ENCODE measurements around the gene AREL1.
"Not testable (repeated sequence)": the region's sequence is repeated elsewhere in the genome, so short reads cannot be mapped to it uniquely, and the experiment has no call there.

Gene AREL1

DNA sequence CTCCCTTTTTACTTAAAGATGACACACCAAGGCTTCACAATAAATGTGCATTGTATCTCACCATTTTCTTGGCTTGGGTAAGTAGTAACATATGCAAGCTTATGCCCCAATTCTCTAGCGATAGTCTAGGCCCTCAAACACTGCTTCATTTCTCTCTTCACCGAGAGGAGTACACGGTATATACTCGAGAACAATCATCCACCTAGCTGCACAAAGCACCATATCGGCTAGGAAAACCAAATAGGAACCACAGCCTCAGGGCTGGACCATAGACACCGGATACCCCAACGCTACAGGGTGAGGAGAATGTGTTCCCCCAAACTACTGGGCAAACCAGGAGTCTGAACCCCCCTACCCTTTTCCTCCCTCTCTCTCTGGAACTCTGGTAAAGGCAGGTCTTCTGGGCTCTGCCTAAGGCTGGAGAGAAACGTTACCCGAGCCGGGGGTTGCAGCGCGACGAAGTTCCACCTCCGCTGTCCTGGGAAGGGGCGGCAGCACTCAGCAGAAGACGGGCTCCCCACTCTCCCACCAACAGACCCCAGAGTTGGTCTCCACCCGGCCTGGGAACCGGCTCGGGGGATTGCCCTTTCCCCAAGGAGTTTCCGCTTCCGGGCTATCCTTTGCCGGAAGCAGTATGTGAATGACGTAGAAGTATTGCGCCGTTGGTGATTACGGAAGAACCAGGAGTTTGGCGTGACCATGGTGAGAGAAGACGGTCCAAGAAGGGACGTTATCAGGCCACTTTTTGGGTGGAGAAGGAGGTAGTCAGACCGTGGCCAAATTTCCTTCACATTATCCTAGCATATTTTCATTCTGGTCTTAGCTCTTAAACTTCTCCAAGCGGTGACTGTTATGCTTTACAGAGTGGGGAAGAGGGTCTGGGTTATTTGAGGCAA lies at the start of gene AREL1, which contains the start of gene FCF1:
Gene AREL1 (minus strand): TSS at position 582 of the 896 bp plus-strand sequence. CDS start 27,465 bp downstream, outside the sequence.
Gene FCF1 (plus strand): TSS at position 646 of the 896 bp plus-strand sequence. CDS start 54 bp downstream, at position 700.
- DNase-seq (ENCODE audit: low spot score) = peak; percentile 98

DNA sequence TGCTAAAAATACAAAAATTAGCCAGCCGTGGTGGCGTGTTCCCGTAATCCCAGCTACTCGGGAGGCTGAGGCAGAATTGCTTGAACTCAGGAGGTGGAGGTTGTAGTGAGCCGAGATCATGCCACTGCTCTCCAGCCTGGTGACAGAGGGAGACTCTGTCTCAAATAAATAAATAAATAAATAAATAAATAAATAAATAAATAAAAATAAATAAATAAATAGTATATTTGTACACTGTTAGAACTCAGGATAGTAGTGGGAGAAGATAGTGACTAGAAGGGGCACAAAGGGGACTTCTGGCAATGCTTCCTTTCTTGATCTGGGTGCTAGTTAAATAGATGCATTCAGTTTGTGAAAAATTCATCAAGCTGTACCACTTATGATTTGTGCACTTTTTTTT lies 45.6 kb upstream of the AREL1 start:
- DNase-seq (ENCODE audit: low spot score) = not testable (repeated sequence)

GRCh38 chr14:74756326-74756725 lies 43.4 kb upstream of the AREL1 start:
- DNase-seq (ENCODE audit: low spot score) = peak; percentile 57

DNA sequence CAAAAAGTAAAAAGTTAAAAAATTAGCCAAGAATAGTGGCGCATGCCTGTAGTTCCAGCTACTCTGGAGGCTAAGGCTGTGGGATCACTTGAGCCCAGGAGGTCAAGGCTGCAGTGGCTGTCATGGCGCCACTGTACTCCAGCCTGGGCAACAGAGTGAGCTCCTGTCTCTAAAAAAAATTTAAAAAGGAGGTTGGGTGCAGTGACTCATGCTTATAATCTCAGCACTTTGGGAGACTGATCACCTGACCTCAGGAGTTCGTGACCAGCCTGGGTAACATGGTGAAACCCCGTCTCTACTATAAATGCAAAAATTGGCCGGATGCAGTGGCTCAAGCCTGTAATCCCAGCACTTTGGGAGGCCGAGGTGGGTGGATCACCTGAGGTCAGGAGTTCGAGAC lies 42.0 kb upstream of the AREL1 start:
- DNase-seq (ENCODE audit: low spot score) = no peak

DNA sequence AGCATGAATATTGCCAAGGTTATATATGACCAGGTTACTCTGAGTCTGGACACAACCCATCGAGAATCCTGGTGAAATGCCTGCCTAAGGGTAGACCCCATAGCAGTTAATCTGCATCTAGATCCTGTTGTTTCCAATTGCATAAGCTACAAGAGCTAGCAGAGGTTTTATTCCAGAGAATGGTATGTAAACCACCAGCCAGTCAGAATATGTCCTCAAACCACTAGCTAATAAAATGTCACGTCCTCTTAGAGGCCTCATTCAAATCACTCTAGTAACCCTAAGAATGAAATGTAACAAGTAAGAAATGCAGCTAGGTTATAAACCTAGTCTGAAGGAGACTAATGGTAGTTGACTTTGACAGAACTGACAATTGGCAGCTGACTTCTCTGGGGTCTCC lies 41.3 kb upstream of the AREL1 start:
- DNase-seq (ENCODE audit: low spot score) = no peak

DNA sequence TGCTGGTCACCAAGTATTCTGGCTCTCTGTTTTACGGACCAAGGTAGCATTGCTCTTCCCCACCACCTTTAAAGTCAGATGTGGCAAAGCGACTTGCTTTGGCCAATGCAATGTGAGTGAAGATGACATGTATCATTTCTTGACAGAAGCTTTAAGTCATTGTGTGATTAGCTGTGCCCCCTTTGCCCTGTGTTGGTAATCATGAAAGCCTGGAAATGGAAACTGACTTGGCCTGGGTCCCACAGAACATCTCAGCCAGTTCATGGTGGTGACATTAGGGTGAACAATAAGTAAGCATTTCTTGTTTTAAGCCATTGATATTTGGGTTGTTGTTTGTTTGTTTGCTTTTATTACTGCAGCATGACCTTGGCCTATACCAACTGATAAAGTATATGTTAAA lies 34.4 kb upstream of the AREL1 start:
- no peak for DNase-seq (ENCODE audit: low spot score)

DNA sequence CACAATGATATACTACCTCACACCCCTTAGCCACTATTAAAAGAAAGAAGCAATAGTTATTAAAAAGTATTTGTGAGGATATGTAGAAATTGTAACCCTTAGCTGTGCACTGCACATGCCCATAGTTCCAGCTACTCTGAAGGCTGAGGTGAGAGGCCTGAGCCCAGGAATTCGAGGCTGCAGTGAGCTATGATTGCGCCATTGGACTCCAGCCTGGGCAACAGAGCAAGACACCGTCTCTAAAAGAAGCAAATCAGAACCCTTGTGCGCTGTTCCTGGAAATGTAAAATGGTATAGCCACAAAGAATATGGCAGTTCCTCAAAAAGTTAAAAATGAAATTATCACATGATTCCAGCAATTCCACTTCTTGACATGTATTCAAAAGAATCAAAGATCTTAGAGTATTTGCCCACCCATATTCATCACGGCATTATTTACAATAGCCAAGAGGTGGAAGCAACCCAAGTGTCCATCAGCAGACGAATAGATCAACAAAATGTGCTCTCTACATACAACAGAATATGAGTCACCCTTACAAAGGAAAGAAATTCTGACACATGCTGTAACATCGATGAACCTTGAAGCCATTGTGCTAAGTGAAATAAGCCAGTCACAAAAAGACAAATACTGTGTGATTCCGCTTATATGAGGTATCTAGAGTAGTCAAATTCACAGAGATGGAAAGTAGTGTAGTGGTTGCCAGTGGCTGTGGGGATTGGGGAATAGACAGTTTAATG lies 26.6 kb upstream of the AREL1 start:
- DNase-seq (ENCODE audit: low spot score) = no peak

GRCh38 chr14:74737753-74738325 lies 25.0 kb upstream of the AREL1 start:
- no peak for DNase-seq (ENCODE audit: low spot score)

DNA sequence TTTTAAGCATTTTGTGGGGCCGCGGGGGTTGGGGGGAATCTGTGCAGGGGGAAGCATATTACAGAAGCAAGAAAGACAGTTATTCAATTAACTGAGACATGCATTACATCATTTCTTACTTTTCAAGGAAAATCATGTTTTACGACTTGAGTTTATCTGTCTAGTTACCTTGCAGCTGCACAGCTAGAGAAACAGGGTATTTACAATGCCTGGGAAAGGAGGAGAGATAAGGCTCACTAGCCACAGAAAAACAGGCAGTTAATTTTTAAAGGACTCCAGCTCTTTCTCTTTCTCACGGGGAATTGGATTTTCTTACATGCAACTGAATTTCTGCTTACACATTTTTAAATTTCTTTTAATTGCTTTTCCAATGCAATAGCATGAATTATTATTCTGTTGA lies 22.2 kb upstream of the AREL1 start:
- no peak for DNase-seq (ENCODE audit: low spot score)

DNA sequence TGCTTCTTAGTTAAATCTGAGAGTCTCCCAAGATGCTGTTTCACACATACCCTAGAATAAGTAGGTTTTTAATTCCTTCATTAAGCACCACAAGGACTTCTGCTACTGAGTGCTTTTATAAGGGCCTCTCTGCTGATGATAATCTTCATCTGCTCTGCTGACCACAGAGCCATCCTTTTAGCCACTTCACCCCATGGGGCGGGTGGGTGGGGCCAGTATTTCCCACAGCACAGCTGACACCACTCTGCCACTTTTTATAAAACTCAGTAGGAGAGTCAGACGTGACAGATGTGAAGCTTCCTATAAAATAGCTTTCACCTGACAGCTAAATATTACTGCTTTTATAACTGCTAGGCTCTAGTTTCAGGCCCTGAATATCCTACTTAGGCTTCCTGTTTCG lies 20.3 kb upstream of the AREL1 start:
- DNase-seq (ENCODE audit: low spot score) = no peak

- no peak for DNase-seq (ENCODE audit: low spot score)
Measured at GRCh38 chr14:74732387-74732786, 19.5 kb upstream of the AREL1 start.

DNA sequence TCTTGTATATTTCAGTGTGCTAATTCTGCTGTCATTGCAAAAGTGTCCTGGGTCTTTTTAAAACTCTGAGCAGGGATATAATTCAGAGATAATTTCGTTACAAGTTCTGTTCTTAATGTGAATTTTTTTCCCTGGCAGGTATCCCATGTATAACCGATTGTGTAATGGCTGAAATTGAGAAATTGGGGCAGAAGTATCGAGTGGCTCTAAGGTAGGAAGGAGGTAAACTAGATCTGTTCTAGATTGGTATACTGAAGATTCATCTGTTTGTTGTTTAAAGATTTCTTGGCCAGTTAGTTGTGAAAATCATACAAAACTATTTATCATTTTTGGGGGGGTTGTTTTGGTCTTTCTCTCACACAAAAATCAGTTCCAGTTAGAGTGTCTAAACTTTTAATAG lies 10.3 kb upstream of the AREL1 start:
- DNase-seq (ENCODE audit: low spot score) = no peak

- no peak for DNase-seq (ENCODE audit: low spot score)
Measured at GRCh38 chr14:74720526-74720925, 7.6 kb upstream of the AREL1 start.

DNA sequence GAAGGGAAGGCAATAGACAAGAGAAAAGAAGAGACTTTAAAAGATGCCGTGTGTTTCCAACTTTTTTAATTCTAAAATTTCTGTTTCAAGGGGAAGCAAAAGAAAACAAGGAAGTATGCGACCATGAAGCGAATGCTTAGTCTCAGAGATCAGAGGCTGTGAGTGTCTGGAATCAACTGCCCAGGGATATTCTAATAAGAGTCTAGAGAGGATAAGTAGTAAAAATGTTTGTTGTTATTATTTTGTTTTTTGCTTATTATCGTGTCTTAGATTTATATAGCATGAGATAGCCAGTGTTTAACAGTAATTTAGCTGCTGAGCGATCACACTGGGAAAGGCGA lies 485 bp upstream of the AREL1 start:
- DNase-seq (ENCODE audit: low spot score) = no peak

DNA sequence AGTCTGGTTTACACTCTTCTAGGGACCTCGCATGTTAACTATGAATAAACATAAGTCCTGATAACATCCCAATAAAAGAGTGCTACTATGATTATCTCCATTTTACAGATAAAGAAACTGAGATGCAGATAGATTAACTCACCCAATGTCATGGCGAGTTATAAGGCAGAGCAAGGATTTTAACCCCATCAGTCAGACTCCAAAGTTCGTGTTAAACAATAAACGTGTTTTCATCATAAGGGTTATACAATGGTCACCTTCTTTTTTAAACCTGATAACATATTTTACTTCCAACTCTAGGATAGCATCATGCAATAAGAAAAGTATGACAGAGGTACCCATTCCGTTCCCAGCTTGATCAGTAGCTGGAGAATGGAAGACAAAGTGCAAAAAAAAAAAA lies 1.2 kb downstream of the AREL1 start:
- no peak for DNase-seq (ENCODE audit: low spot score)

DNA sequence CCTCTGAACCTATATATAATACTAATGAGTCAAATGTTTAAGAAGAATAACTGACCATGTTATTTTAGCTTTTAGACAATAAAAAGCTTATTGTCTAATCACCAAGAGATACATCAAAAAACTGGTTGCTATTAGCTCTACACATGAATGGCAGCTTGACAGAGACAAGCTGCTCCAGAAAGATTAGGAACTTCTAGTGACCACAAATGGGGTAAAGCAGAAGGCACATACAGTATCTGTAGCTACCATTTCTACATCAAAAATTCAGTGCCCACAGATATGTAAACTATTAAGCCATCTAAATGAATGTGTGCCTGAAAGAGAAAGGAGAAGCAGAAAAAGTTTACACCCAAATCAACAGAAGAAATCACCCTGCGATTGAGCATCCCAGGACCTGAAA lies 2.4 kb downstream of the AREL1 start:
- no peak for DNase-seq (ENCODE audit: low spot score)

DNA sequence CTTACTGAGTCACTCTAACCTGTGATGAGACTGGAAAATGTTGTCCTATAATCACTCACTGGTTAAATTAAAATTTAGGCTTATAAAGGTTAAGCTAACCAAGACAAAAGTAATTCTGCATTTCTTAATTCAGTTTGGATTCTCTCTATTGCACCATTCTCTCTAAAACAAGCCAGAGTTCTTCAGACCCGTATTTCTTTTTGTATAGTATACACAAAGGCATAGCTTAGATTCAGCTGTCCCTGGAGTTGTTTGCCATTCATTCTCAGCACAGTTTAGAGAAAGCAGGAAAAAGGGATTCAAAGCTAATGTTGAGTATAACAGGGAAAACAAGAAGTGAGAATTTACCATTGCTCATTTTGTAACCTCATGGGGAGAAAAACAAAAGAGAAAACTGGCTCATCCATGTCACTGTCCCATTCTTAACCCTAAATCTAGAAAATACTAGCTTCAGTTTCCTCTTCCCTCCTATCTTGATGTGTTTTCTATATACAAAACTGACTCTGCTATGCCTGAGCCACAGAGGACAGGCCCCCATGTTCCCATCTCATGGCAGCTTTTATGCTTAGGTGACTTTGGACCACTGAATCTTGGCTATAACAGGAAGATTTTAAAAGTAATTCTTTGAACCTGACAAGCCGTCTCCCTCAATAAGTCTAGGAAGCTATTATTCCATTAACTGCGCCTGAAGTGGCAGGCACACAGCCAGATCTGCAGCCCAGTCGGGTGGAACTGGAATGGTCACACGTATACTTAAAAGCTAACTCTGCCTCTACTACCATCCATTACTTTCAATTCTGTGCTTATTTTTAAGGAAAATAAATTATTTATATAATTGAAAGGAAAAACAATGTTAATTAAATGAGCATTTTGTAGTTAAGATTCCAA lies 7.0 kb downstream of the AREL1 start:
- no peak for DNase-seq (ENCODE audit: low spot score)

DNA sequence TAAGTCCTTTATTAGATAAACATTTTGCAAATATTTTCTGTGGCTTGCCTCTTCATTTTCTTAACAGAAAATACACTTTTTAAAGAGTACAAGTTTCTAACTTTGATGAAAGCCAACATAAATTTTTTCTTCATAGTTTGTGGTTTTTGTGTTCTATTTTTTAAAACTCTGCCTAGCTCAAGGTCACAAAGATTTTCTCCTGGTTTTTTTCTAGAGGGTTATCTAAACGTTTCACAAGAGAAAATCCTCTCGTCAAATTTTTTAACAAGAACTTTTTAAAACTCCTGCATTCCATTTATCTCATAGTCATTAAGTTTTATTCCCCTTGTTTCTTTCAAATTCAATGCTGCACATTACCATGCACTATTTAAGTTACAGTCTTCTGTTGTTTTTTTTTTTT lies 8.2 kb downstream of the AREL1 start:
- DNase-seq (ENCODE audit: low spot score) = no peak

DNA sequence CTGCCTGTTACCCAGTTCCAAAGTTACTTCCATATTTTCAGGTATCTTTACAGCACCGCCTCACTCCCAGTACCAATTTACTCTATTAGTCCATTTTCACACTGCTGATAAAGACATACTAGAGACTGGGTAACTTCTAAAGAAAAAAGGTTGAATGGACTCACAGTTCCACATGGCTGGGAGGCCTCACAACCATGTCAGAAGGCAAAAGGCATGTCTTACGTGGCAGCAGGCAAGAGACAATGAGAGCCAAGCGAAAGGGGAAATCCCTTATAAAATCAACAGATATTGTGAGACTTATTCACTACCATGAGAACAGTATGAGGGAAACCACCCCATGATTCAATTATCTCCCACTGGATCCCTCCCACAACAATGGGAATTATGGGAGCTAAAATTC lies 9.8 kb downstream of the AREL1 start:
- DNase-seq (ENCODE audit: low spot score) = no peak

DNA sequence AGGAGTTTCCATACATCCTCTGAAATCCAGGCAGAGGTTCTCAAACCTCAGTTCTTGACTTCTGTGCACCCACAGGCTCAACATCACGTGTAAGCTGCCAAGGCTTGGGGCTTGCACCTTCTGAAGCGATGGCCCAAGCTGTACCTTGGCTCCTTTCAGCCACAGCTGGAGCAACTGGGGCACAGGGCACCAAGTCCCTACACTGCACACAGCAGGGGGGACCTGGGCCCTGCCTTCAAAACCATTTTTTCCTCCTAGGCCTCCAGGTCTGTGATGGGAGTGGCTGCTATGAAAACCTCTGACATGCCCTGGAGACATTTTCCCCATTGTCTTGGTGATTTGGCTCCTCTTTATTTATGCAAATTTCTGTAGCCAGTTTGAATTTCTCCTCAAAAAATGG lies 10.6 kb downstream of the AREL1 start:
- no peak for DNase-seq (ENCODE audit: low spot score)

- DNase-seq (ENCODE audit: low spot score) = no peak
Measured at GRCh38 chr14:74698465-74698864, 14.4 kb downstream of the AREL1 start.

DNA sequence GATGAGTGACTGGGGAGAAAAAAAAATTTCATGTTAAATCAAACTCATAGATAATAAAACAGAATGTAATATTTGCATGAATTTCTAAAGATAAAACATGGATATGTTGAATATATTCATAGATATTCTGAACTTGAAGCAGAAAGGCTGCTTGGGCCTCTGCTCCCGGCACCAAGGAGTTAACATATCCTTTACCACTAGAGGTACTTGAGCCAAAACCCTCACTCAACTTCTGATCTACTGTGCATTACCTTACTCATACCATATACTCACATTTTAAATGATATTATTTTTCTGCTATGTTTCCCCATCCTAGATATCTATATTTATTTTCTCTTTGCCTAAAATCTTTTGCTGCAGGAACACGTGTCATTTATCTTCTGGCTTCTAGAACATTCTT lies 14.9 kb downstream of the AREL1 start:
- DNase-seq (ENCODE audit: low spot score) = no peak
